Measurements from ENCODE around the gene TRMO. TPM values are rescaled to one million over a fixed set of nuclear protein-coding genes. Genes with fewer than 3 reads are reported as not detected.
A peak's percentile ranks its signal among the peaks of the same experiment; 100 is the strongest.

Gene TRMO
- total and polyA plus RNA-seq, 9 of the 15 experiments (the other 6 are each of a cell fraction or from before 2014, with no cell fraction given), result 5.6 to 22.4 (median 16.2) TPM

GRCh38 chr9:97961361-97961760 lies 39.1 kb upstream of the TRMO start:
- Histone ChIP-seq H3K9me3 (replicated peaks; ENCODE audit: control insufficient read depth, insufficient read depth, low read depth, low read length) (no peaks in the 10 kb centered on the region), H3K79me2 (ENCODE audit: control insufficient read depth, insufficient read depth, low read length) (peaks cover 21% of the 10 kb centered on the region; the same call in 2 of the 3 replicates), H4K20me1 (replicated peaks; ENCODE audit: control insufficient read depth, insufficient read depth, low read length) (no peaks in the 10 kb centered on the region), H3K4me2 (ENCODE audit: insufficient read depth, low read length) (peak overlapping the region; percentile 78), H3K9me1 (ENCODE audit: control insufficient read depth, insufficient read depth, low read length) (no peaks in the 10 kb centered on the region), H3K36me3 (ENCODE audit: control insufficient read depth, insufficient read depth, low read length) (no peaks in the 10 kb centered on the region), H2AFZ (ENCODE audit: low read depth, low read length) (peak overlapping the region; percentile 93), H3K27ac (ENCODE audit: extremely low read depth, low read depth, low read length) (peak overlapping the region; percentile 83), H3K4me1 (replicated peaks in 1 of 2; ENCODE audit: control insufficient read depth in 2 of 2, insufficient read depth in 2 of 2, low read length in 2 of 2) (peaks cover 48 to 67% of the 10 kb centered on the region in 2 experiments), H3K4me3 (no peak overlapping the region), H3K27me3 (ENCODE audit: control insufficient read depth in 2 of 2, insufficient read depth in 2 of 2, low read length in 2 of 2) (no peaks in the 10 kb centered on the region), H3K9ac (ENCODE audit: insufficient read depth in 1 of 2, low read depth in 2 of 2, low read length in 2 of 2) (peak overlapping the region in 1 of 2 experiments; percentile 62; a peak in 2 of 4 replicates)
- FAIRE-seq, result no peak
- POLR2A ChIA-PET, result interaction anchor here (1.0 to 3.0 kb wide), 5 partner anchors 11 to 21 kb away, joined by 3 to 27 read pairs (median 8); partner anchors contain the start of gene ANP32B
- TSS peak; percentile 81 for BruUV-seq (replicated peaks)
- intact Hi-C loops (cut with micrococcal nuclease), result loop anchor here (2.0 kb wide), 1 partner anchor 21 kb away; the partner anchor contains the start of gene ANP32B
- in situ Hi-C loops (cut with MboI), result no loop called here
- no peak for ATAC-seq
- TF ChIP-seq ARID3A (IDR thresholded peaks at IDR 0.05; ENCODE audit: borderline replicate concordance, low read depth, low read length) (0 out of 2 replicates have a peak, but pooled peaks have one; percentile 12), GTF2F1 (IDR thresholded peaks at IDR 0.05; ENCODE audit: low read depth, low read length) (no peak), NFE2L1 (tag; IDR thresholded peaks at IDR 0.05; ENCODE audit: borderline replicate concordance, low read depth) (0 out of 2 replicates have a peak, but pooled peaks have one; percentile 1), ZNF584 (CRISPR knock-in tag; IDR thresholded peaks at IDR 0.05; ENCODE audit: low read depth) (0 out of 2 replicates have a peak, but pooled peaks have one; percentile 15)
- no peak for DNase-seq (ENCODE audit: extremely low read depth in 1 of 4, low spot score in 3 of 4)
- 9% methylated on average over 2 of the region's 2 CpGs for WGBS (ENCODE audit: insufficient coverage, low coverage, missing lambda C conversion rate)
- CTCF ChIA-PET (ENCODE audit: low intra/inter-chr PET ratio), result no interaction called here
